ENCODE data around the gene PTGR3.

DNA sequence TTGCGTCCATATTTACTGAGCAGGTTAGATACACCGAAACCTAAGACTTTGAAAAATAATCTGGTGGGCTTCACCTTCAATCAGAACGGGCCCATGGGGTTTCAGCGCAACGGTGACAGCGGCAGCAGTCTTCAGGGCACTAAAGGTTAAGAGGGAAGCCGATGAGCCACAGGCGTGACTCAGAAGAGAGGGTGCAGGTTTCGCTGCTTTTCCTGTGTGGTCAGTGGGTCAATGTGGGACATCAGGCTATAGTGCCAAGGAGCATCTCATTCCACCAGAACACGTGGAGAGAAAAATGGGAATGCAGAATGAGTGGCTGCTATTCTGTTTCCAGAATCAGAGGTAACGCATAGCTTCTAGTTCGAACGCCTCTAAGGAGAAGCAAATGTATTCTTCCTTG, 8.9 kb downstream of the PTGR3 start:
- TF ChIP-seq, protein P1, sequence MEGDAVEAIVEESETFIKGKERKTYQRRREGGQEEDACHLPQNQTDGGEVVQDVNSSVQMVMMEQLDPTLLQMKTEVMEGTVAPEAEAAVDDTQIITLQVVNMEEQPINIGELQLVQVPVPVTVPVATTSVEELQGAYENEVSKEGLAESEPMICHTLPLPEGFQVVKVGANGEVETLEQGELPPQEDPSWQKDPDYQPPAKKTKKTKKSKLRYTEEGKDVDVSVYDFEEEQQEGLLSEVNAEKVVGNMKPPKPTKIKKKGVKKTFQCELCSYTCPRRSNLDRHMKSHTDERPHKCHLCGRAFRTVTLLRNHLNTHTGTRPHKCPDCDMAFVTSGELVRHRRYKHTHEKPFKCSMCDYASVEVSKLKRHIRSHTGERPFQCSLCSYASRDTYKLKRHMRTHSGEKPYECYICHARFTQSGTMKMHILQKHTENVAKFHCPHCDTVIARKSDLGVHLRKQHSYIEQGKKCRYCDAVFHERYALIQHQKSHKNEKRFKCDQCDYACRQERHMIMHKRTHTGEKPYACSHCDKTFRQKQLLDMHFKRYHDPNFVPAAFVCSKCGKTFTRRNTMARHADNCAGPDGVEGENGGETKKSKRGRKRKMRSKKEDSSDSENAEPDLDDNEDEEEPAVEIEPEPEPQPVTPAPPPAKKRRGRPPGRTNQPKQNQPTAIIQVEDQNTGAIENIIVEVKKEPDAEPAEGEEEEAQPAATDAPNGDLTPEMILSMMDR (IDR thresholded peaks at IDR 0.05 in 8 of 11, conservative IDR thresholded peaks at IDR 0.05 in 3 of 11): no peak
- TF ChIP-seq POLR2AphosphoS5 (IDR thresholded peaks at IDR 0.05): no peak
